SK-MEL-5 (cell line): ENCODE results near the gene CCDC116. TPM values are rescaled to one million over a fixed set of nuclear protein-coding genes. Genes with fewer than 3 reads are reported as not detected.
"Not testable (repeated sequence)": the region's sequence is repeated elsewhere in the genome, so short reads cannot be mapped to it uniquely, and the experiment has no call there.

Experiments
- DNase-seq: peaks from one replicate; pipeline ENCODE4 v3.0.0-alpha.2; 2016; ENCODE audit warnings: low read depth, low spot score
- in situ Hi-C: cut with HindIII; loops from 2 replicates; pipeline ENCODE4 v1.10.0; 2016; ENCODE audit warnings: low sequenced_read_pairs, high pct_unique_total_duplicates, low pct_unique_long_range_greater_than_20kb
- total RNA-seq: library from RNA; depleted of rRNA; stranded (reverse); fragments of >200 nt; shearing (Covaris generic); gene quantifications from 2 replicates; pipeline ENCODE4 v1.2.3, GENCODE V29; 2014

Gene CCDC116
- total RNA-seq, 1 experiment from 2014 or later = not detected

DNA sequence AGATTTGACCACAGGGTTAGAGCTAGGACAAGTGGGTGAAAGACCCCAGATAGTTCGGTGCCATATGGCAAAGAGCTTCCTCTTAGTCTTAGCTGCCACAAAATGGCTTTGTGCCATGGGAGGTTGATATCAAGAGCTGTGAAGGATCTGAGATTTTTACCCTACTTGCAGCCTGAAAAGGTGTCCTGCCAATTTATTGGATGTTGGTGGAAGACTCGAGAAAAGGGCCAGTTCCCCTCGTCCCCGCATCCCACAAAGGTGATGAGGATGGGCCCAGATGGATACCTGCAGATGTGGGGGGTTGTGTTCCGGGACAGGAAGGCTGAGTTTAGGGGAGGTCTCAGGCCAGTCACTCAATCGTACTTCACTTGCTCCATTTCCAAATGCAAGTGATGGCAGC, 30.0 kb upstream of the CCDC116 start:
- in situ Hi-C loops = no loop called here
- no peak for DNase-seq

GRCh38 chr22:21603973-21604372, 28.6 kb upstream of the CCDC116 start:
- in situ Hi-C loops = no loop called here
- DNase-seq = no peak

DNA sequence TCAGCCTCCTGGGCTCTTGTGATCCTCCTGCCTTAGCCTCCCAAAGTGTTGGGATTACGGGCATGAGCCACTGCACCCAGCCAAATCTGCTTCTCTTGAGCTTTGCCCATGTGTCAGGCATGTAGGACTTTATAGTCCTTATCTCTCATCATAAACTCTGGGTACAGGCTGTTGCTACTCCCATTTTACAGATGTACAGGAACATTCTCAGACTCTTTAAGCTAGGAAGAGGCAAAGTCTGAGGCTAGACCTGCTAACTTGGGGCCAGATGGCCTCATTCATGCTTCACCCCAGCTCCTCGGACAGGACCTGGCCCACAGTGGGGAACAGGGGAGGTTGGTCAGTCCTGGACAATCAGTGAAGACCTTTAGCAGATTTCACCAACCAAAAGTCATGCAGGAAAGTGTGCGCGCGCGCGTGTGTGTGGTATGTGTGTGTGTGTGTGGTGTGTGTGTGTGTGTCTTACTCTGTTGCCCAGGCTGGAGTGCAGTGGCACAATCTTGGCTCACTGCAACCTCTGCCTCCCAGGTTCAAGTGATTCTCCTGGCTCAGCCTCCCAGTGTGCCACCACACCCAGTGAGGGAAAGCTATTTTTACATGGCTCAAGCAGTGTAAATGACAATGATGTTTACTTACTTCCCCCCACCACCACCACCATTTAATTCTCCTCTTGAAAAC, 26.5 kb upstream of the CCDC116 start:
- no peak for DNase-seq
- in situ Hi-C loops = no loop called here

- in situ Hi-C loops = no loop called here
- DNase-seq = no peak
Observed at GRCh38 chr22:21606775-21607174, 25.8 kb upstream of the CCDC116 start.

GRCh38 chr22:21609556-21610157, 22.9 kb upstream of the CCDC116 start:
- in situ Hi-C loops, DNase-seq: not testable (repeated sequence)

DNA sequence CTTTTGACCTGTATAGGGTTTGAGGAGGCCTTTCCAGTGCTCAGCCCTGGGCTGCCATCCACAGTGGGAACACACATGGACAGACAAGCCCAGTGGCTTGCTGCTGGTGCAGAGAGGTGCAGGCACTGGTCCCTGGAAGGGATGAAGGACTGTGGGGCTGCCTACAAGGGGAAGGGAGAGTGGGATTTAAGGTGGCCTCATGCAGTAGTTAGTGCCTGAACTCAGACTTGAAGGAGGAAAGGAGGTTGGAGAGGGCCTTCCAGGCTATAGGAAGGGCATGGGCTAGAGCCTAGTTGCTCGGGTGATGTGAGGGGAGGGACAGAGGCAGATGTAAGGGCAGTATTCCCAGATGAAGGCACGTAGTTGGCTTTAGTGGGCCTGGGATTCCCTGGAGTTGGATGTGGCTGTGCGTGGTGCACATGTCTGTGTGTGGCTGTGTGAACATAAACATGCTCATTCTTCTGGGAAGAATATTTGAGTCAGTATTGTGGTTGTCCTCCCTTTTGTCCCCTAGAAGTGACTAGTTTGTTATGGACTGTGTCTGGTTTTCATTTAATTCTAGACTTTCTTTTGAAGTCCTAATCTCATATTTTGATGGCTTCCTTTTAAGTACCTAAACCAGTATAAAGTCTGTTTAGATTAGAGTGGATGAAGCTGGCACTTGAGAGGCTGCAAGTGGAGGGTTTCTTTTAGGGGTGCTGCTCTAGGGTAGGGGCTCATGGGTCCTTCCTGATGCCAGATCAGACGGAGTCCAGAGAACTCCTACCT, 21.2 kb upstream of the CCDC116 start:
- in situ Hi-C loops = no loop called here
- no peak for DNase-seq

- in situ Hi-C loops = no loop called here
Observed at GRCh38 chr22:21612858-21613257, 19.7 kb upstream of the CCDC116 start.

GRCh38 chr22:21613553-21614233, 18.9 kb upstream of the CCDC116 start:
- in situ Hi-C loops = no loop called here
- DNase-seq = no peak

More at GRCh38 chr22:21612858-21613257, 19.7 kb upstream of the CCDC116 start:
- no peak for DNase-seq

DNA sequence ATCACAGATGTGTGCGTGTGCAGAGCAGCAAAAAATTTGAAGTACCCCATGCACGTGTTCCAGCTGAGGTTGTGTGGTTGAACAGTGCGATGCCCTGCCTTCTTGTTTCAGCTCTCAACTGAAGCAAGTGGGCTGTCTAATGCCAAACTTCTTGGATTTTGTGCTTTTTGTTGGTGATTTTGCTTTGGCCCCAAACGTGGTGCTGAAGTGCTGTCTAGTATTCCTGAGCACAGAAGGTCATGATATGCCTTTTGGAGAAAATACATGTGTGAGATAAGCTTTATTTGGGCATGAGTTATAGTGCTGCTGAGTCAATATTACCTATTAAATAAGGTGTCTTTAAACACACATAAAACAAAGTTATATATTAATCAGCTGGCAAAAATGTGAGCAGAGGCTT, 16.8 kb upstream of the CCDC116 start:
- in situ Hi-C loops = no loop called here
- no peak for DNase-seq

DNA sequence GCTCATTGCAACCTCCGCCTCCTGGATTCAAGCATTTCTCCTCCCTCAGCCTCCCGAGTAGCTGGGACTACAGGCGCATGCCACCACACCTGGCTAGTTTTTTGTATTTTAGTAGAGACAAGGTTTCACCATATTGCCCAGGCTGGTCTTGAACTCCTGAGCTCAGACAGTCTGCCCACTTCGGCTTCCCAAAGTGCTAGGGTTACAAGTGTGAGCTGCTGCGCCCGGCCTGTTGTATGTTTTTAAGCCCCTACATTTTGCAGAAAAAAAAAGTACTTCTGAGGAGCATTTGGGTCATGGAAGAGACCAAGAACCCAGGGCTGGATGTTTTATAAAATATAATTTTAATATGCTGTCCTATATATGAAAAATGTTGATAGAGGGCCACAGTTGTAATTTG, 15.2 kb upstream of the CCDC116 start:
- in situ Hi-C loops, DNase-seq: not testable (repeated sequence)

DNA sequence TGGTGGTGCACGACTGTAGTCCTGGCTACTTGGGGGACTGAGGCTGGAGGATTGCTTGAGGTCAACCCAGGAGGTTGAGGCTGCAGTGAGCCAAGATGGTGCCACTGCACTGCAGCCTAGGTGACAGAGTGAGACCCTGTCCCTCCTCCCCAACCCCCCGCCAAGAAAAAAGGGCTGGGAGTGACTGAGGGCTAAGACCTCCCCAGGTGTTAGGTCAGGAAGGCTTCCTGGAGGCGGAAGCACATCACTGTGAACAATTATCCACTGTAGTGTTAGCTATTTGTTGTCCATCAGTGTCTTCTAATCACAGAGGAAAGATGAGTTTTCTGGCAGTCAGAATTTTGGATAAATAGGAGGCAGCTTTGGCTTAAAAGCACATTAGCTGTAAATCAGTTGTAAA, 11.5 kb upstream of the CCDC116 start:
- in situ Hi-C loops = no loop called here
- DNase-seq = no peak

GRCh38 chr22:21622011-21622918, 10.3 kb upstream of the CCDC116 start:
- in situ Hi-C loops = no loop called here
- DNase-seq = no peak

DNA sequence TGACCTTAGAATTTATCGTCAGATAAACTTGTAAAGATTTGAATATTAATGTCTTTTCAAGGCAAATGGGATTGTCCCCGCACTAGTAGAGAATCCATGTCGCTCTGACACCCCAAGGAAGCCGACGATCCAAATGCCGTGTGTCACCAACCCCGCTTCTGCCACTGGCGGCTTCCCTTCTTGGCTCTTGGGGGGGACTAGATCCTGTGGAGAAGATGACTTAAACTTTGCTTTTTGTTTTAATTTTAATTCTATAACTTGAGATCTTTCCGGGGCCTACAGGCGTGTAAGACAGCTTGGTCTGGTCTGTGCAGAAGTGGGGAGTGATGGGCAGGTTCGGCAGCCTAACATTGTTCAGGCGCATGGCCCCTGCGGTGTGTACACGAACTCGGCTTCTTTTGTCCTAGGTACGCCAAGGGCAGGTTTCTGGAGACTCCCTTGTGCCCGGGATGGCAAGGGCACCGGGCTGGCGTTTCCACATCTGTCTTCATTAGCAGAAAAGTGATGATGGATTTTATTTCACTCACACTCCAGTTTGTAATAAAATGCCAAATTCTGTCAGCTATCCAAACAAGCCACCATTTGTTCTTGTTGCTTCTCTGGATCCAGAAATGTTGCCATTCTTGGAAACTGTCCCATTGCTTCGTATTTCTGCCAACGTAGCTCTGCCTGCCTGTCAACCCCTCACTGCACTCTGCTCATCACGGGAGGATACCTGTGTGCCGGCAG, 9.5 kb upstream of the CCDC116 start:
- no peak for DNase-seq
- in situ Hi-C loops = no loop called here

DNA sequence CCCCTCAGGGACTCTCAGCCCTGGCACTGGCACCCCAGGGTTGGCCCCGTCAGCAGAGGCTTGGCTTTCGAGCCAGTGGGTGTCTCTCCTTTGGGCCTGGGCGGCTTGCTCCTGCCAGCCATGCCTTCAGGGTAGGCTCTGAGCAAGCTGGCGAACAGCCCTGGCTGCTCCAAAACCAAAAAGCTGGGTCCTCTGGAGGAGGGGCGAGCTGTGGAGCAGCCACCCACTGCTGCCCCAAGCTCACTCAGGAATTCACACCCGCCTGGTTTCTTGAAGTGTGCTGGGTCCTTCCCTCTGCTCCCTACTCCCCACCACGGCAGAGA, 9.0 kb upstream of the CCDC116 start:
- in situ Hi-C loops = no loop called here
- no peak for DNase-seq

DNA sequence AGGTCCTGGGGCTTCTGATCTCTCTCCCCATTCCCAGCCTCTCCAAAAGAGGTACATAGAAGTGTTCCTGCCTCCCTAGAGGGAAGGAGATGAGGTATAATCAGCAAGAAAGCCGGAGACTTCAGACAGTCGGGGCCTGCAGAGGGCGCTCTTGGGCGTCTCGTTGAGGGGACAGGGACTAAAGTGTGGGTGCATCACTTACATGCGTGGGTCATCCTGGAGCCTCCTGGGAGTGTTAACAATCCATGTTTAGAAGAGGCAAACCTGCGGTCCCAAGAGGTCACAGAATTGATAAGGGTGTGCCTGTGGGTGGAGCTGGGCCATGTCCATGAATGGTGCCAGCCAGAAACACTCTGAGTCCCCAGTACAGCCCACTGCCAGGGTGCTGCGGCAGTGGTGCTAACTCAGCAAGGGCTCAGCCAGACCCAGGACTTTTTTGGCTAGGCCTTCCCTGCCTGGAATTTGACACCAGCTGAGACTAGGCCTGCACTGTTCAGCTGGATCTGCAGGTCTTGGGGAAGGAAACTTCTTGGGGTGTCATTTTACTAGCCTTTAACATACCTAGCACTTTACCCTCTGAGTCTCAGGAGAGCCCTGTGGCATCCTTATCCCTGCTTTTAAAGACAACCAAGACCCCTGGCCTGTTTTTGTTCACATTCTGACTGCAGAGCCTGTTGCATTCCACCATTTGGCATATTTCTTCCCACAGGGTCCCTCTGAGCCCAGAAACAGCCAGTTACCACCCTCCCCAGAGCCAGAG, 8.3 kb upstream of the CCDC116 start:
- DNase-seq = peak; percentile 71
- in situ Hi-C loops = no loop called here
